H9 (cell line): ENCODE data around the gene ADNP2. TPM values are rescaled to one million over a fixed set of nuclear protein-coding genes. Genes with fewer than 3 reads are reported as not detected.

Experiments
- DNase-seq: peaks from one replicate; pipeline ENCODE4 v3.0.0-alpha.2; 2017
- H2AFZ ChIP-seq: one replicate; pipeline ENCODE4 v1.6.1; 2013; ENCODE audit warnings: mild to moderate bottlenecking, low read length, control low read depth, moderate library complexity
- H2AK5ac ChIP-seq: 2 replicates; pipeline ENCODE4 v1.6.1; 2013; ENCODE audit warnings: low read length, control low read depth, mixed read lengths; ENCODE audit not compliant: insufficient read length
- H2BK120ac ChIP-seq: one replicate; pipeline ENCODE4 v1.6.1; 2013; ENCODE audit warnings: low read depth, mild to moderate bottlenecking, low read length, control low read depth, inconsistent platforms; ENCODE audit not compliant: poor library complexity, severe bottlenecking
- H2BK12ac ChIP-seq: 2 replicates; pipeline ENCODE4 v1.6.1; 2013; ENCODE audit warnings: low read length, control low read depth, mixed read lengths, low read depth; ENCODE audit not compliant: insufficient read length
- H2BK15ac ChIP-seq: 2 replicates; pipeline ENCODE4 v1.6.1; 2013; ENCODE audit warnings: low read depth, low read length, control low read depth
- H2BK20ac ChIP-seq: one replicate; pipeline ENCODE4 v1.6.1; 2013; ENCODE audit warnings: low read depth, mild to moderate bottlenecking, low read length, control low read depth, inconsistent platforms; ENCODE audit not compliant: poor library complexity, severe bottlenecking
- H2BK5ac ChIP-seq: 2 replicates; pipeline ENCODE4 v1.6.1; 2013; ENCODE audit warnings: low read length, control low read depth, mixed read lengths; ENCODE audit not compliant: insufficient read length
- H3K14ac ChIP-seq: 2 replicates; pipeline ENCODE4 v1.6.1; 2013; ENCODE audit warnings: low read length, control low read depth; ENCODE audit not compliant: insufficient read depth
- H3K18ac ChIP-seq: 2 replicates; pipeline ENCODE4 v1.6.1; 2013; ENCODE audit warnings: low read depth, mild to moderate bottlenecking, mixed read lengths, low read length, control low read depth; ENCODE audit not compliant: insufficient read length
- H3K23ac ChIP-seq: 2 replicates; pipeline ENCODE4 v1.6.1; 2013; ENCODE audit warnings: low read length, control low read depth, mixed read lengths, low read depth; ENCODE audit not compliant: insufficient read length
- H3K23me2 ChIP-seq: 2 replicates; pipeline ENCODE4 v1.6.1; 2013; ENCODE audit warnings: low read depth, mild to moderate bottlenecking, mixed read lengths, low read length, control low read depth; ENCODE audit not compliant: insufficient read length, poor library complexity, severe bottlenecking
- H3K27ac ChIP-seq: 2 replicates; pipeline ENCODE4 v1.5.1; 2013; ENCODE audit warnings: low read length, control low read depth, mixed read lengths, low read depth; ENCODE audit not compliant: insufficient read length
- H3K27me3 ChIP-seq: 2 replicates; pipeline ENCODE4 v1.6.1; 2013; ENCODE audit warnings: low read length, control low read depth, inconsistent platforms; ENCODE audit not compliant: insufficient read depth
- H3K4ac ChIP-seq: 2 replicates; pipeline ENCODE4 v1.6.1; 2013; ENCODE audit warnings: low read depth, mild to moderate bottlenecking, control low read depth, inconsistent platforms, low read length, moderate library complexity
- H3K4me1 ChIP-seq: 2 replicates; pipeline ENCODE4 v1.6.1; 2013; ENCODE audit warnings: low read length, control low read depth, inconsistent platforms; ENCODE audit not compliant: insufficient read depth
- H3K4me2 ChIP-seq: 2 replicates; pipeline ENCODE4 v1.6.1; 2013; ENCODE audit warnings: low read length, control low read depth, mixed read lengths; ENCODE audit not compliant: insufficient read length, insufficient read depth
- H3K56ac ChIP-seq: 2 replicates; pipeline ENCODE4 v1.6.1; 2013; ENCODE audit warnings: low read depth, mild to moderate bottlenecking, mixed read lengths, low read length, control low read depth; ENCODE audit not compliant: insufficient read length
- H3K79me1 ChIP-seq: 2 replicates; pipeline ENCODE4 v1.6.1; 2013; ENCODE audit warnings: low read depth, mild to moderate bottlenecking, moderate library complexity, low read length, control low read depth, inconsistent platforms; ENCODE audit not compliant: insufficient read depth, poor library complexity, severe bottlenecking
- H3K79me2 ChIP-seq: 2 replicates; pipeline ENCODE4 v1.6.1; 2013; ENCODE audit warnings: low read length, control low read depth, inconsistent platforms; ENCODE audit not compliant: insufficient read depth
- H3K9ac ChIP-seq: 2 replicates; pipeline ENCODE4 v1.6.1; 2013; ENCODE audit warnings: low read length, control low read depth, mixed read lengths; ENCODE audit not compliant: insufficient read length; ENCODE audit errors: extremely low read depth
- H3K9me3 ChIP-seq: one replicate; pipeline ENCODE4 v1.6.1; 2013; ENCODE audit warnings: low read depth, low read length, inconsistent platforms; ENCODE audit not compliant: control insufficient read depth
- H3T11ph ChIP-seq: one replicate; pipeline ENCODE4 v1.6.1; 2013; ENCODE audit warnings: mild to moderate bottlenecking, low read length, control low read depth, inconsistent platforms
- H4K20me1 ChIP-seq: one replicate; pipeline ENCODE4 v1.6.1; 2013; ENCODE audit not compliant: control insufficient read depth, insufficient read length, insufficient read depth
- H4K5ac ChIP-seq: 2 replicates; pipeline ENCODE4 v1.6.1; 2013; ENCODE audit warnings: low read depth, mild to moderate bottlenecking, mixed read lengths, low read length, control low read depth; ENCODE audit not compliant: insufficient read length
- H4K8ac ChIP-seq: replicated peaks from 2 replicates; pipeline ENCODE4 v1.6.1; 2013; ENCODE audit warnings: low read length, control low read depth, mixed read lengths, low read depth; ENCODE audit not compliant: insufficient read length
- H4K91ac ChIP-seq: 2 replicates; pipeline ENCODE4 v1.6.1; 2013; ENCODE audit warnings: low read depth, mild to moderate bottlenecking, moderate library complexity, mixed read lengths, low read length, control low read depth; ENCODE audit not compliant: insufficient read length
- H3K27ac Mint-ChIP-seq, 3 experiments: 2 replicates in 2 of 3; 3 replicates in 1 of 3; pipeline ENCODE4 v1.8.0; 2020 to 2021; ENCODE audit warnings: mixed read lengths in 3 of 3, mild to moderate bottlenecking in 1 of 3, moderate library complexity in 1 of 3
- H3K27me3 Mint-ChIP-seq: 2 replicates; pipeline ENCODE4 v1.8.0; 2021; ENCODE audit warnings: low read depth, mild to moderate bottlenecking, moderate library complexity, mixed read lengths
- H3K36me3 Mint-ChIP-seq, 3 experiments: 2 replicates in 2 of 3; 3 replicates in 1 of 3; pipeline ENCODE4 v1.8.0; 2020 to 2021; ENCODE audit warnings: low read depth in 3 of 3, mixed read lengths in 3 of 3; ENCODE audit not compliant: insufficient read depth in 1 of 3
- H3K4me1 Mint-ChIP-seq, 2 experiments: 2 replicates each; pipeline ENCODE4 v1.8.0; 2020; ENCODE audit warnings: mixed read lengths in 2 of 2
- H3K4me3 Mint-ChIP-seq, 2 experiments: 2 replicates in 1 of 2; 3 replicates in 1 of 2; pipeline ENCODE4 v1.8.0; 2020 to 2021; ENCODE audit warnings: mild to moderate bottlenecking in 2 of 2, mixed read lengths in 2 of 2, moderate library complexity in 1 of 2
- H3K9me3 Mint-ChIP-seq, 2 experiments: 2 replicates in 1 of 2; 3 replicates in 1 of 2; pipeline ENCODE4 v1.8.0; 2020; ENCODE audit warnings: mild to moderate bottlenecking in 2 of 2, mixed read lengths in 2 of 2, moderate library complexity in 1 of 2
- CTCF ChIP-seq: fragments of 200-600 bp; sonication (generic); conservative IDR thresholded peaks from 3 replicates; pipeline ENCODE4 v1.8.0; 2021; ENCODE audit warnings: antibody characterized with exemption, mild to moderate bottlenecking
- WGBS: extraction: QIAGEN DNeasy Blood & Tissue Kit; methylation state at CpG from one replicate; pipeline ENCODE4 v1.1.7; 2013; ENCODE audit warnings: missing lambda C conversion rate, low lambda C conversion rate, mixed read lengths; ENCODE audit not compliant: insufficient read length; ENCODE audit errors: extremely low coverage; 5-methylcytosine and 5-hydroxymethylcytosine counted together
- total RNA-seq: library from RNA; stranded (reverse); gene quantifications from 2 replicates; pipeline ENCODE4 v1.2.1, GENCODE V29; 2021

Gene ADNP2
- total RNA-seq, 1 experiment from 2014 or later: 53.5 TPM

GRCh38 chr18:80067321-80067720 is 41.7 kb upstream of the ADNP2 start:
- H4K20me1 ChIP-seq: no peaks in the 10 kb centered on the region
- H3K23me2 ChIP-seq: no peaks in the 10 kb centered on the region
- no peak overlapping the region for H2BK20ac ChIP-seq
- Mint-ChIP-seq H3K36me3 (peaks cover 5 to 8% (median 7%) of the 10 kb centered on the region in 3 experiments; a peak in 4 of 7 replicates), H3K4me3 (no peak overlapping the region), H3K9me3 (peaks cover 15% of the 10 kb centered on the region in 2 experiments), H3K27ac (no peak overlapping the region), H3K4me1 (peaks cover 10 to 13% of the 10 kb centered on the region in 2 experiments), H3K27me3 (no peaks in the 10 kb centered on the region)
- H3T11ph ChIP-seq: no peak overlapping the region
- H2AK5ac ChIP-seq: no peak overlapping the region
- H3K56ac ChIP-seq: no peak overlapping the region
- H3K18ac ChIP-seq: no peak overlapping the region
- no peaks in the 10 kb centered on the region for H3K27me3 ChIP-seq
- no peaks in the 10 kb centered on the region for H3K9me3 ChIP-seq
- no peak for DNase-seq
- no peak overlapping the region for H2BK15ac ChIP-seq
- no peak overlapping the region for H2AFZ ChIP-seq
- H2BK120ac ChIP-seq: no peak overlapping the region
- no peak overlapping the region for H4K91ac ChIP-seq
- no peaks in the 10 kb centered on the region for H3K79me1 ChIP-seq
- H2BK12ac ChIP-seq: no peak overlapping the region
- no peak overlapping the region for H3K9ac ChIP-seq
- H3K4ac ChIP-seq: no peak overlapping the region
- H3K14ac ChIP-seq: no peak overlapping the region
- no peak overlapping the region for H2BK5ac ChIP-seq
- H3K27ac ChIP-seq: no peak overlapping the region
- WGBS: no CpG with 5 or more reads among the region's 8 CpGs
- H3K4me1 ChIP-seq: no peaks in the 10 kb centered on the region
- no peak overlapping the region for H3K4me2 ChIP-seq
- H3K79me2 ChIP-seq: no peaks in the 10 kb centered on the region
- TF ChIP-seq CTCF: no peak
- H4K8ac ChIP-seq: no peak overlapping the region
- H4K5ac ChIP-seq: no peak overlapping the region
- no peak overlapping the region for H3K23ac ChIP-seq
